Astrocyte of the cerebellum (primary cell): ENCODE measurements around the gene ZNF81.

Experiments
- DNase-seq: peaks from one replicate; pipeline ENCODE4 v3.0.0-alpha.2; 2011; ENCODE audit warnings: low read depth
- H3K4me3 ChIP-seq: 2 replicates; pipeline ENCODE4 v1.5.1; 2011; ENCODE audit warnings: mild to moderate bottlenecking, low read depth, low read length, moderate library complexity
- CTCF ChIP-seq: IDR thresholded peaks from 2 replicates; pipeline ENCODE4 v1.5.1; 2012; ENCODE audit warnings: low read length, low read depth, moderate library complexity, mild to moderate bottlenecking; ENCODE audit errors: missing control alignments
- in situ Hi-C: cut with HindIII; loops from 2 replicates; pipeline ENCODE4 v1.10.0; 2017; ENCODE audit warnings: low sequenced_read_pairs

The ZNF81 gene

GRCh38 chrX:47828984-47829383, 7.7 kb upstream of the ZNF81 start:
- in situ Hi-C loops: no loop called here
- DNase-seq: no peak
- TF ChIP-seq CTCF: no peak
- no peak overlapping the region for H3K4me3 ChIP-seq

- in situ Hi-C loops: no loop called here
- no peak overlapping the region for H3K4me3 ChIP-seq
- peak; percentile 2 for DNase-seq
- TF ChIP-seq CTCF: peak; percentile 50
These were observed 4.9 kb upstream of the ZNF81 start for GRCh38 chrX:47831788-47832187.

GRCh38 chrX:47838361-47838760, 1.7 kb downstream of the ZNF81 start:
- no peak overlapping the region for H3K4me3 ChIP-seq
- TF ChIP-seq CTCF: no peak
- in situ Hi-C loops: no loop called here
- DNase-seq: no peak

- no peak for TF ChIP-seq CTCF
- H3K4me3 ChIP-seq: no peak overlapping the region
- in situ Hi-C loops: no loop called here
- no peak for DNase-seq
These were observed 3.4 kb downstream of the ZNF81 start for GRCh38 chrX:47840111-47840510.

GRCh38 chrX:47843363-47843762, 6.7 kb downstream of the ZNF81 start:
- H3K4me3 ChIP-seq: no peak overlapping the region
- DNase-seq: no peak
- in situ Hi-C loops: no loop called here
- TF ChIP-seq CTCF: no peak

- no peak for DNase-seq
- no peak overlapping the region for H3K4me3 ChIP-seq
- in situ Hi-C loops: no loop called here
- TF ChIP-seq CTCF: no peak
These were observed 7.4 kb downstream of the ZNF81 start for GRCh38 chrX:47844117-47844516.

- DNase-seq: no peak
- TF ChIP-seq CTCF: no peak
- H3K4me3 ChIP-seq: no peak overlapping the region
- in situ Hi-C loops: no loop called here
These were observed 9.3 kb downstream of the ZNF81 start for GRCh38 chrX:47846040-47846439.
